DOHH2 (cell line): ENCODE data around the gene MADD.

Experiments
- H3F3A ChIP-seq: fragments of 200-600 bp; sonication (generic), shearing (Covaris generic); 2 replicates; pipeline ENCODE4 v1.6.0; 2016; ENCODE audit warnings: antibody characterized with exemption, mild to moderate bottlenecking; ENCODE audit not compliant: control insufficient read depth, insufficient read depth
- H3K27ac ChIP-seq: fragments of 200-600 bp; sonication (generic); 2 replicates; pipeline ENCODE4 v1.5.1; 2014; ENCODE audit warnings: low read depth, mild to moderate bottlenecking, low read length, moderate library complexity
- H3K27me3 ChIP-seq: fragments of 200-600 bp; sonication (generic); 2 replicates; pipeline ENCODE4 v1.6.1; 2014; ENCODE audit warnings: mild to moderate bottlenecking, low read length, mixed read lengths; ENCODE audit not compliant: control insufficient read depth
- H3K36me3 ChIP-seq: fragments of 200-600 bp; sonication (generic); 2 replicates; pipeline ENCODE4 v1.6.1; 2014; ENCODE audit warnings: mild to moderate bottlenecking, low read length, moderate library complexity, mixed read lengths; ENCODE audit not compliant: control insufficient read depth
- H3K4me1 ChIP-seq: fragments of 200-600 bp; sonication (generic); 2 replicates; pipeline ENCODE4 v1.6.1; 2014; ENCODE audit warnings: mild to moderate bottlenecking, low read length, mixed read lengths; ENCODE audit not compliant: control insufficient read depth
- H3K4me2 ChIP-seq: fragments of 200-600 bp; sonication (generic); 2 replicates; pipeline ENCODE4 v1.6.0; 2014; ENCODE audit warnings: mild to moderate bottlenecking, low read length, moderate library complexity
- H3K4me3 ChIP-seq: fragments of 200-600 bp; sonication (generic); 2 replicates; pipeline ENCODE4 v1.5.1; 2014; ENCODE audit warnings: mild to moderate bottlenecking, low read length, mixed read lengths
- H3K79me2 ChIP-seq: fragments of 200-600 bp; sonication (generic); 2 replicates; pipeline ENCODE4 v1.6.1; 2014; ENCODE audit warnings: mild to moderate bottlenecking, low read length, mixed read lengths; ENCODE audit not compliant: control insufficient read depth
- H3K9me2 ChIP-seq: fragments of 200-600 bp; sonication (generic); replicated peaks from 2 replicates; pipeline ENCODE4 v1.6.1; 2014; ENCODE audit warnings: mild to moderate bottlenecking, low read length, mixed read lengths; ENCODE audit not compliant: control insufficient read depth
- H3K9me3 ChIP-seq: fragments of 200-600 bp; sonication (generic); 2 replicates; pipeline ENCODE4 v1.6.1; 2014; ENCODE audit warnings: antibody characterized with exemption, low read length, mixed read lengths; ENCODE audit not compliant: control insufficient read depth, insufficient read depth
- H4K20me1 ChIP-seq: fragments of 200-600 bp; sonication (generic); 2 replicates; pipeline ENCODE4 v1.6.0; 2014; ENCODE audit warnings: low read depth, mild to moderate bottlenecking, antibody characterized with exemption, low read length, moderate library complexity; ENCODE audit not compliant: control insufficient read depth, insufficient read depth
- EZH2phosphoT487 ChIP-seq: fragments of 200-600 bp; sonication (generic); IDR thresholded peaks from 2 replicates; pipeline ENCODE4 v1.6.1; 2017; ENCODE audit warnings: borderline replicate concordance, mild to moderate bottlenecking, antibody characterized with exemption, low read length, moderate library complexity, mixed read lengths
- TF ChIP-seq, protein P1 (sequence below): fragments of 200-600 bp; sonication (generic); IDR thresholded peaks from one replicate; pipeline ENCODE4 v1.5.1; 2014; ENCODE audit warnings: antibody characterized with exemption, mild to moderate bottlenecking, low read depth, low read length; ENCODE audit not compliant: poor library complexity, severe bottlenecking

MADD gene

GRCh38 chr11:47327025-47327424 lies 57.1 kb downstream of the MADD start:
- H3K9me3 ChIP-seq, result no peaks in the 10 kb centered on the region
- H3K79me2 ChIP-seq, result no peaks in the 10 kb centered on the region
- H3K4me3 ChIP-seq, result no peak overlapping the region
- no peak overlapping the region for H3K27ac ChIP-seq
- H4K20me1 ChIP-seq, result no peaks in the 10 kb centered on the region
- peaks cover 23% of the 10 kb centered on the region for H3K36me3 ChIP-seq
- no peaks in the 10 kb centered on the region for H3K4me1 ChIP-seq
- no peaks in the 10 kb centered on the region for H3K9me2 ChIP-seq
- H3K27me3 ChIP-seq, result no peaks in the 10 kb centered on the region
- H3F3A ChIP-seq, result no peaks in the 10 kb centered on the region
- no peak overlapping the region for H3K4me2 ChIP-seq
- TF ChIP-seq, protein P1, sequence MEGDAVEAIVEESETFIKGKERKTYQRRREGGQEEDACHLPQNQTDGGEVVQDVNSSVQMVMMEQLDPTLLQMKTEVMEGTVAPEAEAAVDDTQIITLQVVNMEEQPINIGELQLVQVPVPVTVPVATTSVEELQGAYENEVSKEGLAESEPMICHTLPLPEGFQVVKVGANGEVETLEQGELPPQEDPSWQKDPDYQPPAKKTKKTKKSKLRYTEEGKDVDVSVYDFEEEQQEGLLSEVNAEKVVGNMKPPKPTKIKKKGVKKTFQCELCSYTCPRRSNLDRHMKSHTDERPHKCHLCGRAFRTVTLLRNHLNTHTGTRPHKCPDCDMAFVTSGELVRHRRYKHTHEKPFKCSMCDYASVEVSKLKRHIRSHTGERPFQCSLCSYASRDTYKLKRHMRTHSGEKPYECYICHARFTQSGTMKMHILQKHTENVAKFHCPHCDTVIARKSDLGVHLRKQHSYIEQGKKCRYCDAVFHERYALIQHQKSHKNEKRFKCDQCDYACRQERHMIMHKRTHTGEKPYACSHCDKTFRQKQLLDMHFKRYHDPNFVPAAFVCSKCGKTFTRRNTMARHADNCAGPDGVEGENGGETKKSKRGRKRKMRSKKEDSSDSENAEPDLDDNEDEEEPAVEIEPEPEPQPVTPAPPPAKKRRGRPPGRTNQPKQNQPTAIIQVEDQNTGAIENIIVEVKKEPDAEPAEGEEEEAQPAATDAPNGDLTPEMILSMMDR, result no peak
- no peak for TF ChIP-seq EZH2phosphoT487

DNA sequence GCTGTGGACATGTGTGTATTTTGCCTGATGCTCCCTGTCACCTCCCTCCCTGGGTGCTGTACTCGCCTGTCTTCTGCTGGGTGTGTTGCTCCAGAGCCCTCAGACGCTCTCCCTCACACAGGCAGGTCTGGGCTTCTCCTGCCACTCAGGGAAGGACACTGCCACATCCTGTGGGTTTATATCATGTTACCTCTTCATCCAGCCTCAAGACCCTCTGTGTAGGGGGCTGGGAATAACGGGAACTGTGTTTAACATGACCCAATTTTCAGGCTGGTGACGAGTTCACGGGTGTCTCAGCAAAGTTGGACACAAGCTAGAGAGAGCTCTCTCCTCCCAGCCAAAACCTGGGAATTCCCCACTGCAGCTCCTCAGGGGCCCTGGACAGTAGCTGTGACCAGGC lies 58.0 kb downstream of the MADD start:
- no peaks in the 10 kb centered on the region for H3K9me3 ChIP-seq
- H3F3A ChIP-seq, result no peaks in the 10 kb centered on the region
- H3K79me2 ChIP-seq, result no peaks in the 10 kb centered on the region
- H3K9me2 ChIP-seq, result no peaks in the 10 kb centered on the region
- H3K36me3 ChIP-seq, result peaks cover 22% of the 10 kb centered on the region
- H3K4me1 ChIP-seq, result no peaks in the 10 kb centered on the region
- no peak overlapping the region for H3K4me3 ChIP-seq
- TF ChIP-seq EZH2phosphoT487, result no peak
- TF ChIP-seq, protein P1, result no peak
- no peak overlapping the region for H3K27ac ChIP-seq
- H3K4me2 ChIP-seq, result no peak overlapping the region
- H3K27me3 ChIP-seq, result no peaks in the 10 kb centered on the region
- no peaks in the 10 kb centered on the region for H4K20me1 ChIP-seq

DNA sequence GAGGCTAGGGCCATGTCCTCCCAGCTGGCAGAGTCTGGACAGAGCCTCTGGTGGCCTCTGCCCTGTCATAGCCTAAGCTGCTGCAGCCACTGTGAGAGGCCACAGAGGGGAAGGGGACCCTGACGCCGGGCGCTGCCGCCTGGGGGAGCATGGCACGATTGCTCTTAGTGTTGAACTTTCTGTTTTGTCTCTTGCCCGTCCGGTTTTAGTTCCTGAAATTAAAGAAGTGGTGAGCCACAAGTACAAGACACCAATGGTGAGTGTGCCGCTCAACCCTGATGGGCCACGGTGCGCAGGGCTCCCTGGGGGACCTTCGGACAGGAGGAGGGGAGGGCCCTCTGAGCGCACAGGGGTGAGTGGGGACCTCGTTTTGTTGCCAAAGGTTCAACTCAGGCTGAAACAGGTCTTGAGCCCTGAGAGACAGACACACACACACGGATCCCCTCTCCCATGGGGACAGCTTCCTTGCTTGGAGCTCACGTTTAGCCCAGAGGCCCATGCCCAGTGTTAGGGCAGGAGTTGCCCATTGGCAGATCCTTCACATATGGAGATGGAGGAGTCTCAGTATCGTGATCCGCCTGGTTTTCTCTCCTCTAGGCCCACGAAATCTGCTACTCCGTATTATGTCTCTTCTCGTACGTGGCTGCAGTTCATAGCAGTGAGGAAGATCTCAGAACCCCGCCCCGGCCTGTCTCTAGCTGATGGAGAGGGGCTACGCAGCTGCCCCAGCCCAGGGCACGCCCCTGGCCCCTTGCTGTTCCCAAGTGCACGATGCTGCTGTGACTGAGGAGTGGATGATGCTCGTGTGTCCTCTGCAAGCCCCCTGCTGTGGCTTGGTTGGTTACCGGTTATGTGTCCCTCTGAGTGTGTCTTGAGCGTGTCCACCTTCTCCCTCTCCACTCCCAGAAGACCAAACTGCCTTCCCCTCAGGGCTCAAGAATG lies 58.8 kb downstream of the MADD start:
- H3K4me1 ChIP-seq, result no peaks in the 10 kb centered on the region
- no peak overlapping the region for H3K4me2 ChIP-seq
- H3K9me3 ChIP-seq, result no peaks in the 10 kb centered on the region
- no peaks in the 10 kb centered on the region for H3K9me2 ChIP-seq
- no peaks in the 10 kb centered on the region for H4K20me1 ChIP-seq
- TF ChIP-seq, protein P1, result no peak
- TF ChIP-seq EZH2phosphoT487, result no peak
- H3K36me3 ChIP-seq, result peaks cover 22% of the 10 kb centered on the region
- H3K27me3 ChIP-seq, result no peaks in the 10 kb centered on the region
- no peak overlapping the region for H3K27ac ChIP-seq
- no peaks in the 10 kb centered on the region for H3F3A ChIP-seq
- no peak overlapping the region for H3K4me3 ChIP-seq
- no peaks in the 10 kb centered on the region for H3K79me2 ChIP-seq
